ENCODE data around the gene EXOSC2.

Gene EXOSC2

DNA sequence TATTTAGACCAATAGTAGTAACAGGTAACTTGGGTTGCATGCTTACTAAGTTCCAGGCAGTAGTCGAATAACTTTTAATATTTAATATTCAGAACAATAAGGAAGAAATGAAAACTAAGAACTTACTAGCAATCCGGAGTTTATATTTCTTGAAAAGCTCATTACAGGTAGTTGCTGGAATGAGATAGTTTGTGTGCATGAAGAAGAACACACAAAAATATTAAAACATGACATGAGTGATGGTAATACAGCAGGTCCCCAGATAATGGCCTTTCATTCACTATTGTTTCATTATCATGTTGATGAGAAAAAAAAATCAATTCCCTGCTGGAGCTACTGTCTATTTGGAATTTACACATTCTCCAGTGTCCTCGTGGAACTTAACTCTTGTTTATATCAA is 44.7 kb downstream of the EXOSC2 start:
- no peak for DNase-seq (ENCODE audit: low read depth)

DNA sequence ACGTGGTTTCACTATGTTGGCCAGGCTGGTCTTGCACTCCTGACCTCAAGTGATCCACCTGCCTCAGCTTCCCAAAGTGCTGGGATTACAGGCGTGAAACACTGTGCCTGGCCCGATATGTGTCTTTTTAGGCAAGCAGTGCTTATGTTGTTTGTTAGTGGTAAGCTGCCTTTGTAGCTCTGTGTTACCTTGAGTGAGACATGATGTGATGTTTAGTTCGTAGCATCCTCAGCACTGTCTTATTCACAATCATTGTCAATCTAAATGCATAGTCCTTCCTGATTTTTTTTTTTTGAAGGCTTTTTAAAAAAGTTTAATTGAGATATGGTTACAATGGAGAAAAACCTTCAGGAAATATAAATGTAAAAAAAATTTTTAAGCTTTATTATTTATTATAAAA is 45.5 kb downstream of the EXOSC2 start:
- DNase-seq (ENCODE audit: low read depth), result no peak

DNA sequence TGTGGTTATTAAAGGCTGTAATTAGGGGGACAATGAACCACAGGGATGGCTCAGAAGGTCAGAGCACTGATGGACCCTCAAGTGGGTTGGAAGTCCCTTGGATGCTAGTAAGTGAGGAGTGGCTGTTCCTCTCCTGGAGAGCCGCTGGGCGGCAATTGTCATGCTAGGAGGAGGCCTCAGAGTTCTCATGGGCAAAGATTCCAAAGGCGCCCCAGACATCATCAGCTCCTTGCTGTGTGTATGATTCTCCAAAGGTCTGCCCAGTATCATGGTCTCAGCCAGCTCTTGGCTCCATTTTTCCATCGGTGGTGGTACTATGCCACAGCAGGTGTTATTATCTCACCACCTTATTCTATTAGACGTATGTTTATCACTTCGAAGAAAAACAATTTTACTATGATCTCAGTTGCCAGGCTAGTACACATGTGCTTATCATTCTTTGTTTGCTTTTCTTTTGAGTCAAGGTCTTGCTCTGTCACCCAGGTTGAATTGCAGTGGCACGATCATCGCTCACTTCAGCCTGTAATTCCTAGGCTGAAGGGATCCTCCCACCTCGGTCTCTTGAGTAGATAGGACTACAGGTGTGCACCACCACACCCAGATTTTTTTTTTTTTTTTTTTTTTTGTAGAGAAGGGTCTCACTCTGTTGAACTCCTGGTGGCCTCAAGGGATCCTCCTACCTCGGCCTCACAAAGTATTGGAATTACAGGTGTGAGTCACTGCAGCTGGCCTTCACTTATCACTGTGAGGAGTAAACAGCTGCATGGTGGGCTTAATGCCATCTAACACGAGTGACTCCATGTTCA is 46.8 kb downstream of the EXOSC2 start:
- DNase-seq (ENCODE audit: low read depth), result no peak

DNA sequence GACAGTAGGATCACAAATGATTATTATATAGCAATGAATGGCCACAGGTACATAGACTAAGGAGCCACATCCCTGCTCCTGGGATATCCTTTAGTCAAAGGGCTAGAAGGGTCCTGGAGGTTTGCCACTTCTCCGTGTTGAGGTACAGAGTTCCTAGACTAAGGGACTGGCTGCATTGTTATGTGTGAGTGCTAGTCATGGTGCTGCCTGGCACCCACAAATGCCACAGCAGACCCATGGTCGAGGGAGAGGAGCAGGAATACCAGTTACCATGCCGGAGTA is 47.4 kb downstream of the EXOSC2 start:
- no peak for DNase-seq (ENCODE audit: low read depth)

DNA sequence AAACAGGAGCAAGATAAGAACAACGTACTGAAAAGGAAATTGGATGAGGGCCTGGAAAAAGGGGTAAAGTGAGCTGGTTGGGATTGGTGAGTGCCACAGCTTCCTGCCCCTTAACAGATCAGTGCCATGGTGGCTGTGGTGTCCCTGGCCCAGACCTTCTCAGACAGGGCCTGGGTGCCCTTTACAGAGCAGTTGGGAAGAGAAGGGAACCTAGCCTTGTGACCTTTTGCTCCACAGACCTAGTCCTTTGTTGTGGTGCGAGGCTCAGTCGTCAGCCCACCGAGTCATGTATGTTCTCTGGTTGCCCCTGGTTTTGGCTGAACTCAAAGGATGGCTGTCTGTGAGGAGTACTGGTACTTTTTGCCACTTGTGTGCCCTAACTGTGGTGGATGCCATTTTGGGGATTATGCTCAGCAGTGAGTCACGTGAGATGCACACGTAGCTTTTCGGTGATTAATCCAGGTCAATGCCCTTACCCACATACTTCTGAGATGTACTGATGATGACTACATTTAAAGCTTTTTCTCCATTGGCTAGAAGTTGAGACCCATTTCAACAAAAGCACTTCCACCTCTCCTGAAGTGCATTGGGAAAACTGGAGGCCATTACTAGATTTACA is 48.4 kb downstream of the EXOSC2 start:
- peak; percentile 17 for DNase-seq (ENCODE audit: low read depth)

DNA sequence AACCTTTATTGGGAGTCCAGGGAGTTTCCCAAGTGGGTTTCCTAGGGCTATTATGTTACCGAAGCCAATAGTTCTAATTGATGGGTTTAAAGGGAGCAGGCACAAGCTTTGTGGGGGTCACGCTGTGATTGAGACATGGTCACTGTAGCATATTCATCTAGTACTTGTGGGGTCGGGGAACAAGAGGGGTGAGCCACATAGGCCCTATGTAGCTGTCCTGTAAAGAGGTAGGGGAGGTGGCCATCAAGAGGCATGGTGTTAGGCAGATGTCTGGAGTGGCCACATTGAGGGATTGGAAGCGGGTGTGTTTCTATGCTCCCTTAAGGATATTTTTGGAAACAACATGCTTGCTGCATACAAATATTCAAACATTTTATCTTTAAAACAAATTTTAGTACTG is 50.1 kb downstream of the EXOSC2 start:
- DNase-seq (ENCODE audit: low read depth), result no peak

DNA sequence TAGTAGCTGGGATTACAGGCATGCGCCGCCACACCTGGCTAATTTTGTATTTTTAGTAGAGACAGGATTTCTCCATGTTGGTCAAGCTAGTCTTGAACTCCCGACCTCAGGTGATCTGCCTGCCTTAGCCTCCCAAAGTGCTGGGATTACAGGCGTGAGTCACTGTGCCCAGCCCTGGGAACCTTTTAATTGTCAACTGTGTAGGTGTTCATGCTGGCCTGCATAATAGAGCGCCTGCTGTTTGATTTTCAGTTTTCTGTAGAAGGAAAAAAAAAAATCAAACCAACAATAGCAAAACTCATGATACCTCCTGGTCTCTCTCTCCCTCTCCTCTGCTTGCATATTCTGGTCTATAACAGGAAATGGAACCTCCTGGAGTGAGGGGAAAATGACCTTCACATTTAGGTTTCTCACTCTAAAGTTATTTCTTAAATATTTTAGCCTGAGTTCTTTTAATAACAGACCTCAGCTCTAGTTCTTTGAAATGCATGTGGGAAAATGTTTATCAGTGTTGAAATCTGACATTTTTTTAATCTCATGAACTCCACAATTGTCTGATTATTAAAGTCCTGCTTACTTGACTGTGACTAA is 51.7 kb downstream of the EXOSC2 start:
- DNase-seq (ENCODE audit: low read depth), result no peak

DNA sequence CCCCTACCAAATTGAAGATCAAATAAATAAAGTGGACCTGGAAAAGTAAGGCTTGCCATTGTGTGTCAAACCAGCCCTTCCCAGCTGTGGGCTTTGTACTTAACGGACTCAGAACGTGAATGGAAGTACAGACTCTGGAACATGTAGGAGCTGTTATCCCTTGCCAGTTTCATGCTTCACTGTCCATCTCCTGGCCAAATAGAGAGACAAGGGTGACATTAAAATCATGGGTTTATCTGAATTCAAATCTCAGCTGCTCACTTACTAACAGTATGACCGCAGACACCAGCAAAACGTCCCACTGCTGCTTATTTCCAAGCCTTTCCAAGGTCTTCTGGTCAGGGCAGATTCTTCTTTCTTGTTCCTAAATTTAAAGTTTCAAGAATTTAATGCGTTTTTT is 52.2 kb downstream of the EXOSC2 start:
- DNase-seq (ENCODE audit: low read depth), result no peak

DNA sequence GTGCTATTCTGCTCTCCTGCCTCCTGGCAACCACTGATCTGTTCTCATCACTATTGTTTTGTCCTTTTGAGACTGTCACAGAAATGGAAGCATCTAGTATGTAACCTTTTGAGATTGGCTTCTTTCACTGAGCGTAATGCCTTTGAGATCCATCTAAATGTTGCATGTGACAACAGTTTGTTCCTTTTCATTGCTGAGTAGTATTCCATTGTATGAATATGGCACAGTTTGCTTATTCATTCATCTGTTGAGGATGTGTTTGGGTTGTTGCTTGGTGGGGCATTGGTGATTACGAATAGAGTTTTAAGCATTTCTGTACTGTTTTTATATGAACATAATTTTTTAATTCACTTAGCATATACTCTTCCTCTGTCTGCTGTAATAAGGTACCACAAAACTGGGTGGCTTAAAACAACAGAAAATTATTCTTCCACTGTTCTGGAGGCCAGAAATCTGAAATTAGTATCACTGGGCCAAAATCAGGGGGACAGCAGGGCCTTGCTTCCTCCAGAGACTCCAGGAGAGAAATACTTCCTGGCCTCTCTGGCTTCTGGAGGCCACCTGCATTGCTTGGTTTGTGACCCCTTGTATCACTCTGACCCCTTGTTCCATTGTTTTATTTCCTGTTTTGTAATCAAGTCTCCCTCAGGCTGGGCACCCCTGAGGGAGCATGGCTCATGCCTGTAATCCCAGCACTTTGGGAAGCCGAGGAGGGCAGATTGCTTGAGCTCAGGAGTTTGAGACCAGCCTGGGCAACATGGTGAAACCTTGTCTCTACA is 53.0 kb downstream of the EXOSC2 start:
- DNase-seq (ENCODE audit: low read depth), result no peak

DNA sequence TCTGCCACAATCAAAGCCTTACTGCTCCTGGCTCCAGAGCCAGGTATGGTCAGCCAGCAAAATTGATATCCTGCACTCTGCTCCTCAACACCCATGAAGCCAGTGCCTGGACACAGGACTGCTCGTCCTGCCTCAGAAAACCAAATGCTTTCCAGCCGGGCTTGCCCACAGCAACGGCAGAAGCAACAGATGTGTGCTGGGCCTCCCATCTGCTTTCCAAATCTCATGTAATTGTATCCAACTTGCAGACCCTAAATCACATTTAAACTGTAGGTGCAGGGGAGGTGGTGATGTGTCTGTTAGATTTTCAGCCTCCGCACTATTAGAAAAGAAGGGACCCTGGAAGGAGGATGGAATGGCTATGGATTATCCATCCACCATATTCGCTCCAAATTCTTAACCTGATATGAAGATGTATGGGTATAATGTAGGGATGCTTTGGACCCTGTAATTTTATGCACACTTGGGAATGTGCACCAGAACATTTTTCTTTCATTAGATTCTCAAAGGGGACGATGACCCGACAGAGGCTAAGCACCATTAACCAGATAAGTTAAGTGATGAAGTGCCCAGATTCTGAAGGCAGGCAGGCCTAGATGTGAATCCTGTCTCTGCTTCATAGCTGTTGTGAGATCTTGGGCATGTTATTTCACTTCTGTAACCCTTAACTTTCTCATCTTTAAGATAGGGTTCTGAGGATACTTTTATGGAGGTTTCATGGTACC is 58.2 kb downstream of the EXOSC2 start:
- DNase-seq (ENCODE audit: low read depth), result no peak
